Mesothelial cell of epicardium (in vitro differentiated cells): ENCODE results near the gene ZNF778. TPM values are rescaled to one million over a fixed set of nuclear protein-coding genes. Genes with fewer than 3 reads are reported as not detected.

ENCODE experiments used
- DNase-seq, 2 experiments: peaks; one replicate each; pipeline ENCODE4 v3.0.0; 2021; ENCODE audit warnings: low spot score in 2 of 2; ENCODE audit not compliant: unreplicated experiment in 2 of 2
- H3K27ac Mint-ChIP-seq: 2 replicates; pipeline ENCODE4 v1.8.0; 2021; ENCODE audit warnings: mixed read lengths
- H3K27me3 Mint-ChIP-seq: 2 replicates; pipeline ENCODE4 v1.8.0; 2021; ENCODE audit warnings: low read depth, mixed read lengths
- H3K36me3 Mint-ChIP-seq: 2 replicates; pipeline ENCODE4 v1.8.0; 2021; ENCODE audit warnings: mixed read lengths
- H3K4me1 Mint-ChIP-seq: 2 replicates; pipeline ENCODE4 v1.8.0; 2021; ENCODE audit warnings: mixed read lengths
- H3K4me3 Mint-ChIP-seq: 2 replicates; pipeline ENCODE4 v1.8.0; 2021; ENCODE audit warnings: mild to moderate bottlenecking, moderate library complexity, mixed read lengths
- H3K9me3 Mint-ChIP-seq: 2 replicates; pipeline ENCODE4 v1.8.0; 2021; ENCODE audit warnings: mixed read lengths
- total RNA-seq: library from RNA; stranded (reverse); gene quantifications from 3 replicates; pipeline ENCODE4 v1.2.1, GENCODE V29; 2021
- TF ChIP-seq, protein P1 (sequence below): fragments of 200-600 bp; sonication (generic); IDR thresholded peaks from one replicate; pipeline ENCODE4 v1.5.0; 2021; ENCODE audit warnings: antibody characterized with exemption; ENCODE audit not compliant: unreplicated experiment

Gene ZNF778
- total RNA-seq, 1 donor from 2014 or later, result 10.4 TPM

- Mint-ChIP-seq H3K9me3 (no peaks in the 10 kb centered on the region), H3K36me3 (no peaks in the 10 kb centered on the region), H3K4me3 (no peak overlapping the region), H3K27ac (no peak overlapping the region), H3K27me3 (peaks cover 26% of the 10 kb centered on the region), H3K4me1 (no peaks in the 10 kb centered on the region)
- peak in 1 of 2 experiments; percentile 71 for DNase-seq
- TF ChIP-seq, protein P1, sequence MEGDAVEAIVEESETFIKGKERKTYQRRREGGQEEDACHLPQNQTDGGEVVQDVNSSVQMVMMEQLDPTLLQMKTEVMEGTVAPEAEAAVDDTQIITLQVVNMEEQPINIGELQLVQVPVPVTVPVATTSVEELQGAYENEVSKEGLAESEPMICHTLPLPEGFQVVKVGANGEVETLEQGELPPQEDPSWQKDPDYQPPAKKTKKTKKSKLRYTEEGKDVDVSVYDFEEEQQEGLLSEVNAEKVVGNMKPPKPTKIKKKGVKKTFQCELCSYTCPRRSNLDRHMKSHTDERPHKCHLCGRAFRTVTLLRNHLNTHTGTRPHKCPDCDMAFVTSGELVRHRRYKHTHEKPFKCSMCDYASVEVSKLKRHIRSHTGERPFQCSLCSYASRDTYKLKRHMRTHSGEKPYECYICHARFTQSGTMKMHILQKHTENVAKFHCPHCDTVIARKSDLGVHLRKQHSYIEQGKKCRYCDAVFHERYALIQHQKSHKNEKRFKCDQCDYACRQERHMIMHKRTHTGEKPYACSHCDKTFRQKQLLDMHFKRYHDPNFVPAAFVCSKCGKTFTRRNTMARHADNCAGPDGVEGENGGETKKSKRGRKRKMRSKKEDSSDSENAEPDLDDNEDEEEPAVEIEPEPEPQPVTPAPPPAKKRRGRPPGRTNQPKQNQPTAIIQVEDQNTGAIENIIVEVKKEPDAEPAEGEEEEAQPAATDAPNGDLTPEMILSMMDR, result no peak
These were observed 24.4 kb upstream of the ZNF778 start for GRCh38 chr16:89192956-89193575.

GRCh38 chr16:89193576-89194293 is 23.8 kb upstream of the ZNF778 start:
- TF ChIP-seq, protein P1, result no peak
- H3K9me3 Mint-ChIP-seq, result no peaks in the 10 kb centered on the region
- no peaks in the 10 kb centered on the region for H3K36me3 Mint-ChIP-seq
- no peak overlapping the region for H3K27ac Mint-ChIP-seq
- DNase-seq, result peak in 1 of 2 experiments; percentile 39
- H3K4me1 Mint-ChIP-seq, result no peaks in the 10 kb centered on the region
- H3K27me3 Mint-ChIP-seq, result peaks cover 28% of the 10 kb centered on the region
- H3K4me3 Mint-ChIP-seq, result no peak overlapping the region

DNA sequence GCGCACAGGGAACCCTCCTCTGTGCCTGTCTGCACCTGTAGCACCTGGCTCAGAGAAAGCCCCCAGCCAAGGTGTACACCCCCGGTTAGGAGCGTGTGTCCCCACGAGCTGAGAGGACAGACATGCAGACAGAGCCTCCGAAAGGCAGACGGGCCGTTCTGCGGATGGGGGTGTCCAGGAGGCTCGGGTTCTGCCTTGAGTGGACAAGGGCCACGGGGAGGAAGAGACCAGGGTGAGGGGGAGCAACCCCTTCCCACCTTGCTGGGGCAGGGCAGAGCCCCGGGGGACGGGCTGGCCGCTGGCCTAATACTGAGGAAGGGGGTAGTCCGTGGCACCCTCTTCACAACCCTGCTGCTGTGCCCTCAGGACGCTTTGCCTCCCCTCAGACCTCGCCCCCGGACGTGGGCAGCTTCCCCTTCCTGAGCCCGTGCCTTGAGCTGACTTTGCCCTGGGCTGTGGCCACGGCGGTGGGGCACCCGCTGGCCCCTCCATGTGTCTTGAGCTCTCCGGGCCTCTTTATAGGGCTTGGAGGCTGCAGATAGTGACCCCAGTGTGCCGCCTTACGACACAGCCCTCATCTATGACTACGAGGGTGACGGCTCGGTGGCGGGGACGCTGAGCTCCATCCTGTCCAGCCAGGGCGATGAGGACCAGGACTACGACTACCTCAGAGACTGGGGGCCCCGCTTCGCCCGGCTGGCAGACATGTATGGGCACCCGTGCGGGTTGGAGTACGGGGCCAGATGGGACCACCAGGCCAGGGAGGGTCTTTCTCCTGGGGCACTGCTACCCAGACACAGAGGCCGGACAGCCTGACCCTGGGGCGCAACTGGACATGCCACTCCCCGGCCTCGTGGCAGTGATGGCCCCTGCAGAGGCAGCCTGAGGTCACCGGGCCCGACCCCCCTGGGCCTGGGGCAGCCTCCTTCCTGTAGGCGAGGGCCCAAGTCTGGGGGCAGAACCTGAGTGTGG is 22.9 kb upstream of the ZNF778 start:
- Mint-ChIP-seq H3K4me3 (no peak overlapping the region), H3K27me3 (peaks cover 33% of the 10 kb centered on the region), H3K36me3 (no peaks in the 10 kb centered on the region), H3K27ac (no peak overlapping the region), H3K9me3 (no peaks in the 10 kb centered on the region), H3K4me1 (no peaks in the 10 kb centered on the region)
- peak in 1 of 2 experiments; percentile 35 for DNase-seq
- TF ChIP-seq, protein P1, result no peak

GRCh38 chr16:89195521-89196171 is 21.9 kb upstream of the ZNF778 start:
- TF ChIP-seq, protein P1, result no peak
- Mint-ChIP-seq H3K27me3 (peaks cover 37% of the 10 kb centered on the region), H3K36me3 (no peaks in the 10 kb centered on the region), H3K4me1 (peaks cover under 1% of the 10 kb centered on the region), H3K4me3 (no peak overlapping the region), H3K9me3 (no peaks in the 10 kb centered on the region), H3K27ac (no peak overlapping the region)
- DNase-seq, result peak in 1 of 2 experiments; percentile 37

DNA sequence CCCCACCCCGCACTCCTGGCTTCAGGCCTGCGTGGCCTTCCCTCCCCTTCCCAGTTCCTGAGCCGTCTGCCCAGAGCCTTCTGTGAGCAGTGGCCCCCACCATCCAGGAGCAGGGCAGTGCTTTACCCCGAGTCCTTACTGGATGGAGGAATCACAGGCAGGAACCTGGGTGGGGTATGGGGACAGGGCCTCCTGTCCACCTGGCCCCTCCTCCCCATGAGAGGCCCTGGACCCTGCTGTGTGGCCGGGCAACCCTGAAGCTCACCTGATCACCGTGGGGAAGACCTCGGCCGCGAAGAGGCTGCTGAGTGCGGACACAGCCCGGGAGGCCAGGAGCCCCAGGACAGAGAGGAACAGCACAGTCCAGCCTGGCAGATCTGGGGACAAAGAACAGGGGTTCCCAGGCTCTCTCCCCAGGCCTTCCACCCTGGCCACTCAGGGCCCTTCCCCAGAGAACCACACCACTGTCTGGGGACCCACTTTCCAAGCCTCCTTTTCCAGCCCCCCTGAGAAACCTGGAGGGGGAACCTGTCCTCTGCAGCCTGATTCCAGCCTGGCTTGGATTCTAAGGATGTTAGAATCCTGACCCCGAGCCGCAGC is 20.4 kb upstream of the ZNF778 start:
- no peak for DNase-seq
- no peaks in the 10 kb centered on the region for H3K36me3 Mint-ChIP-seq
- H3K27me3 Mint-ChIP-seq, result peaks cover 33% of the 10 kb centered on the region
- peaks cover 3% of the 10 kb centered on the region for H3K4me1 Mint-ChIP-seq
- TF ChIP-seq, protein P1, result no peak
- no peaks in the 10 kb centered on the region for H3K9me3 Mint-ChIP-seq
- no peak overlapping the region for H3K4me3 Mint-ChIP-seq
- H3K27ac Mint-ChIP-seq, result no peak overlapping the region
